HepG2 (cell line): ENCODE measurements around the gene BAZ1B. TPM values are rescaled to one million over a fixed set of nuclear protein-coding genes. Genes with fewer than 3 reads are reported as not detected.

Experiments used
- CCAR2 ChIP-seq: fragments of 200-400 bp; formaldehyde crosslinking; optimal IDR thresholded peaks from 2 replicates; pipeline ENCODE3; 2018; ENCODE audit warnings: low read depth, mild to moderate bottlenecking, low read length, moderate library complexity
- HDAC2 ChIP-seq: sonication (generic); formaldehyde crosslinking; IDR thresholded peaks from 2 replicates; pipeline ENCODE4 v1.4.0; 2020; ENCODE audit warnings: missing genetic modification reagents
- HNRNPK ChIP-seq: fragments of 200-400 bp; formaldehyde crosslinking; IDR thresholded peaks from 2 replicates; pipeline ENCODE4 v1.6.1; 2018; ENCODE audit warnings: low read length, low read depth, moderate library complexity, mild to moderate bottlenecking; ENCODE audit not compliant: poor library complexity, severe bottlenecking
- HOXA5 ChIP-seq: sonication (generic); formaldehyde crosslinking; IDR thresholded peaks from 2 replicates; pipeline ENCODE4 v1.4.0; 2020; ENCODE audit warnings: missing genetic modification reagents
- JUNB ChIP-seq: sonication (generic); formaldehyde crosslinking; IDR thresholded peaks from 2 replicates; pipeline ENCODE4 v1.8.0; 2022; ENCODE audit warnings: missing genetic modification reagents, mild to moderate bottlenecking, borderline replicate concordance
- MZF1 ChIP-seq: sonication (generic); formaldehyde crosslinking; IDR thresholded peaks from 2 replicates; pipeline ENCODE4 v1.8.1; 2023; ENCODE audit warnings: mild to moderate bottlenecking, missing genetic modification reagents, borderline replicate concordance
- PHF21A ChIP-seq: sonication (generic); formaldehyde crosslinking; IDR thresholded peaks from 2 replicates; pipeline ENCODE4 v1.5.0; 2020; ENCODE audit warnings: mild to moderate bottlenecking, missing genetic modification reagents
- PRDM4 ChIP-seq: sonication (generic); formaldehyde crosslinking; IDR thresholded peaks from 2 replicates; pipeline ENCODE4 v1.9.0; 2021; ENCODE audit warnings: missing genetic modification reagents, borderline replicate concordance
- PRPF4 ChIP-seq: fragments of 200-400 bp; formaldehyde crosslinking; IDR thresholded peaks from 2 replicates; pipeline ENCODE4 v1.6.1; 2016; ENCODE audit warnings: low read length, low read depth; ENCODE audit not compliant: poor library complexity, severe bottlenecking
- ZFY ChIP-seq: sonication (generic); formaldehyde crosslinking; IDR thresholded peaks from 2 replicates; pipeline ENCODE4 v1.4.0; 2020; ENCODE audit warnings: missing genetic modification reagents
- ZNF3 ChIP-seq: IDR thresholded peaks from 2 replicates; pipeline ENCODE4 v1.7.0; 2017; ENCODE audit warnings: inconsistent platforms
- ZNF33A ChIP-seq: sonication (generic); formaldehyde crosslinking; IDR thresholded peaks from 2 replicates; pipeline ENCODE4 v1.5.1; 2020; ENCODE audit warnings: missing genetic modification reagents, mild to moderate bottlenecking, moderate library complexity, borderline replicate concordance
- ZNF446 ChIP-seq: sonication (generic); formaldehyde crosslinking; IDR thresholded peaks from 2 replicates; pipeline ENCODE4 v1.5.0; 2020; ENCODE audit warnings: mild to moderate bottlenecking, missing genetic modification reagents
- ZNF557 ChIP-seq: sonication (generic); formaldehyde crosslinking; IDR thresholded peaks from 2 replicates; pipeline ENCODE4 v1.4.0; 2020; ENCODE audit warnings: missing genetic modification reagents
- ZSCAN31 ChIP-seq: sonication (generic); formaldehyde crosslinking; IDR thresholded peaks from 2 replicates; pipeline ENCODE4 v1.5.0; 2020; ENCODE audit warnings: low read depth, mild to moderate bottlenecking, missing genetic modification reagents
- polyA plus RNA-seq, 8 experiments: library from polyadenylated mRNA; depleted of rRNA in 3 of 8; stranded (reverse) in 7 of 8; unstranded in 1 of 8; fragments of >200 nt; fragmentation: Illumina TruSeq in 4 of 8; extraction: Trizol in 4 of 8; gene quantifications; 2 replicates each; pipeline versions ENCODE4 v1.2.1 to v1.2.3, GENCODE V29; 2011 to 2016; ENCODE audit warnings: low read depth in 4 of 8, missing spikeins in 1 of 8, mixed read lengths in 1 of 8; ENCODE audit not compliant: insufficient read depth in 1 of 8
- total RNA-seq, 5 experiments: library from RNA; depleted of rRNA; stranded (reverse); fragments of >200 nt; fragmentation: Illumina TruSeq; extraction: Trizol; gene quantifications; 2 replicates each; pipeline ENCODE4 v1.2.3, GENCODE V29; 2016; ENCODE audit warnings: low read depth in 1 of 5
- TF ChIP-seq, protein P1 (sequence below): sonication (generic); formaldehyde crosslinking; IDR thresholded peaks from 2 replicates; pipeline ENCODE4 v1.8.1; 2023; ENCODE audit warnings: mild to moderate bottlenecking, moderate library complexity, missing genetic modification reagents
- TF ChIP-seq, protein P2 (sequence below), 2 experiments: IDR thresholded peaks; 2 replicates each; pipeline ENCODE4 v1.6.1; 2011 to 2012; ENCODE audit warnings: low read length in 2 of 2, borderline replicate concordance in 1 of 2, low read depth in 1 of 2, mild to moderate bottlenecking in 1 of 2, moderate library complexity in 1 of 2
- TF ChIP-seq, protein P3 (sequence below): IDR thresholded peaks from 2 replicates; pipeline ENCODE4 v1.6.1; 2016; ENCODE audit warnings: low read depth

The BAZ1B gene
- total and polyA plus RNA-seq, 2 of the 13 experiments (the other 11 are each of a cell fraction or from before 2014, with no cell fraction given) = 18.6 to 69.4 TPM

GRCh38 chr7:73557397-73558257, 35.5 kb upstream of the BAZ1B start, which contains the start of gene BCL7B (continued):
- TF ChIP-seq, protein P1, sequence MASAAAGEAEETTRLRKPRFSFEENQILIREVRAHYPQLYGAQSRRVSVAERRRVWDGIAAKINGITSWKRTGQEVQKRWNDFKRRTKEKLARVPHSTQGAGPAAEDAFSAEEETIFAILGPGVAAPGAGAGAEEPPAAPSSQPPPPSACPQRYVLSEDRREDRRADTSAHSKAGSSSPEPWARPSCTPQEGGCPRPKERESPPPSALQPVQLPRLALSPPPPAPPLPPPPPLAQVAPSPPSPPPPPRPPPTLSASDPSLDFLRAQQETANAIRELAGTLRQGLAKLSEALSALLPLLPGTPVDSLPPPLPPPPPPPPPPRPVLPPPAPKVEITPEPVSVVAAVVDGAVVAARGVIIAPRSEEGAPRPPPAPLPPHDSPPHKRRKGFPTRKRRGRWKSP (CRISPR knock-in tag) = peak; percentile 75
- TF ChIP-seq ZNF446 (peak; percentile 97), JUNB (CRISPR knock-in tag) (peak; percentile 70; the same call in 1 of the 2 replicates), PRDM4 (CRISPR knock-in tag) (no peak), ZSCAN31 (CRISPR knock-in tag) (peak; percentile 97), ZNF557 (CRISPR knock-in tag) (peak; percentile 95; the same call in 1 of the 2 replicates), PHF21A (CRISPR knock-in tag) (peak; percentile 11; the same call in 1 of the 2 replicates), CCAR2 (no peak), ZFY (peak; percentile 75), HDAC2 (CRISPR knock-in tag) (peak; percentile 82), HNRNPK (no peak), MZF1 (no peak; the same call in 1 of the 2 replicates), PRPF4 (no peak), ZNF3 (CRISPR knock-in tag) (0 out of 2 replicates have a peak, but pooled peaks have one; percentile 31), HOXA5 (peak; percentile 90), ZNF33A (CRISPR knock-in tag) (no peak)
- TF ChIP-seq, protein P2, sequence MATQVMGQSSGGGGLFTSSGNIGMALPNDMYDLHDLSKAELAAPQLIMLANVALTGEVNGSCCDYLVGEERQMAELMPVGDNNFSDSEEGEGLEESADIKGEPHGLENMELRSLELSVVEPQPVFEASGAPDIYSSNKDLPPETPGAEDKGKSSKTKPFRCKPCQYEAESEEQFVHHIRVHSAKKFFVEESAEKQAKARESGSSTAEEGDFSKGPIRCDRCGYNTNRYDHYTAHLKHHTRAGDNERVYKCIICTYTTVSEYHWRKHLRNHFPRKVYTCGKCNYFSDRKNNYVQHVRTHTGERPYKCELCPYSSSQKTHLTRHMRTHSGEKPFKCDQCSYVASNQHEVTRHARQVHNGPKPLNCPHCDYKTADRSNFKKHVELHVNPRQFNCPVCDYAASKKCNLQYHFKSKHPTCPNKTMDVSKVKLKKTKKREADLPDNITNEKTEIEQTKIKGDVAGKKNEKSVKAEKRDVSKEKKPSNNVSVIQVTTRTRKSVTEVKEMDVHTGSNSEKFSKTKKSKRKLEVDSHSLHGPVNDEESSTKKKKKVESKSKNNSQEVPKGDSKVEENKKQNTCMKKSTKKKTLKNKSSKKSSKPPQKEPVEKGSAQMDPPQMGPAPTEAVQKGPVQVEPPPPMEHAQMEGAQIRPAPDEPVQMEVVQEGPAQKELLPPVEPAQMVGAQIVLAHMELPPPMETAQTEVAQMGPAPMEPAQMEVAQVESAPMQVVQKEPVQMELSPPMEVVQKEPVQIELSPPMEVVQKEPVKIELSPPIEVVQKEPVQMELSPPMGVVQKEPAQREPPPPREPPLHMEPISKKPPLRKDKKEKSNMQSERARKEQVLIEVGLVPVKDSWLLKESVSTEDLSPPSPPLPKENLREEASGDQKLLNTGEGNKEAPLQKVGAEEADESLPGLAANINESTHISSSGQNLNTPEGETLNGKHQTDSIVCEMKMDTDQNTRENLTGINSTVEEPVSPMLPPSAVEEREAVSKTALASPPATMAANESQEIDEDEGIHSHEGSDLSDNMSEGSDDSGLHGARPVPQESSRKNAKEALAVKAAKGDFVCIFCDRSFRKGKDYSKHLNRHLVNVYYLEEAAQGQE (IDR thresholded peaks at IDR 0.05; ENCODE audit: borderline replicate concordance in 1 of 2, low read depth in 1 of 2, low read length in 2 of 2) = no peak
- TF ChIP-seq, protein P3, sequence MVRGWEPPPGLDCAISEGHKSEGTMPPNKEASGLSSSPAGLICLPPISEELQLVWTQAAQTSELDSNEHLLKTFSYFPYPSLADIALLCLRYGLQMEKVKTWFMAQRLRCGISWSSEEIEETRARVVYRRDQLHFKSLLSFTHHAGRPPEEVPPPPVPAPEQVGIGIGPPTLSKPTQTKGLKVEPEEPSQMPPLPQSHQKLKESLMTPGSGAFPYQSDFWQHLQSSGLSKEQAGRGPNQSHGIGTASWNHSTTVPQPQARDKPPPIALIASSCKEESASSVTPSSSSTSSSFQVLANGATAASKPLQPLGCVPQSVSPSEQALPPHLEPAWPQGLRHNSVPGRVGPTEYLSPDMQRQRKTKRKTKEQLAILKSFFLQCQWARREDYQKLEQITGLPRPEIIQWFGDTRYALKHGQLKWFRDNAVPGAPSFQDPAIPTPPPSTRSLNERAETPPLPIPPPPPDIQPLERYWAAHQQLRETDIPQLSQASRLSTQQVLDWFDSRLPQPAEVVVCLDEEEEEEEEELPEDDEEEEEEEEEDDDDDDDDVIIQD = no peak
